ENCODE results near the gene PPM1F. TPM values are rescaled to one million over a fixed set of nuclear protein-coding genes. Genes with fewer than 3 reads are reported as not detected.

The PPM1F gene
- total RNA-seq, 2 experiments from 2014 or later = 21.7 to 21.9 TPM

DNA sequence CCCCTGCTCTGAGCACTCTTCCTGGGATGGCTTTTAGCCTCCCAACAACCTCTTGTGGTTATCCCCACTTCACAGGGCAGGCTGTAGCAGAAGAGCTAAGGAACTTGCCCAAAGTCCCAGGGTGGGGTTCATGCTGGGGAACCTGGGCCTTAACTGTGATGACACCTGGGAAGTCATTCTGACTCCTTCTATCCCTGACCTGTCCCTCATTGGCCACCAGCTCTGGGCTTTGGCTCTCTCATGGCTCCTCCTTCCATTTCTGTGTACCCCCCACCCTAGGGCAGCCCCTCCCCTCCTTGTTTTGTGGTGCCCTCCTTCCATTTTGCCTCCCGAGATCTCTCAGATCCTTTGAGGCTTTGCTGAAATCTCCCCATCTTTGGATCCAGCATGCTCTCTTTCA is 2.7 kb downstream of the PPM1F start:
- Mint-ChIP-seq H3K4me1 (ENCODE audit: low read depth) (peaks cover 10% of the 10 kb centered on the region), H3K27ac (no peak overlapping the region), H3K36me3 (peaks cover 2% of the 10 kb centered on the region), H3K4me3 (no peak overlapping the region), H3K27me3 (no peaks in the 10 kb centered on the region), H3K9me3 (no peaks in the 10 kb centered on the region)
- POLR2A ChIA-PET = no interaction called here
- intact Hi-C loops (cut with micrococcal nuclease) = loop anchor here (5.0 kb wide), 1 partner anchor 83 kb away; the partner anchor contains the start of gene MAPK1
- no peak for DNase-seq
- CTCF ChIA-PET = interaction anchor here (0.8 to 6.7 kb wide), 2 partner anchors 12 to 237 kb away, joined by 4 to 140 read pairs; no protein-coding TSS in a partner anchor

DNA sequence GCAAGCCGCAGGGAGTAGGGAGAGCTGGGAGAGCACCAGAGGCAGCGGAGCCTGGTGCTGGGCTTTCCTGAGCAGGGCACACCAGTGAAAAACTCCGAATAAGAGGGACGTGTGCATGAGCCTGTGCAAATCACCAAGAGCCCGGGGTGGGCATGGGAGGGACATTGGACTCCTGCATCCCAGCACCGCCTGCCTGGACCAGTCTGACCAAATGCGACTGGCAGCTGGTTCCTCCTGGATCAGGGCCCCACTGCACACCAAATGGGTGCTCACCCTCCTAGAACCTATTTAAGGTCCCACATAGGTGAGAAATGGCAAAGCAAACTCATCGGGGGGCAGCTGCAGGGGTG is 3.1 kb downstream of the PPM1F start:
- no peak overlapping the region for H3K27ac Mint-ChIP-seq
- DNase-seq = no peak
- intact Hi-C loops (cut with micrococcal nuclease) = no loop called here
- POLR2A ChIA-PET = no interaction called here
- H3K4me3 Mint-ChIP-seq = no peak overlapping the region
- H3K4me1 Mint-ChIP-seq (ENCODE audit: low read depth) = peaks cover 10% of the 10 kb centered on the region
- H3K36me3 Mint-ChIP-seq = peaks cover 2% of the 10 kb centered on the region
- no peaks in the 10 kb centered on the region for H3K27me3 Mint-ChIP-seq
- CTCF ChIA-PET = interaction anchor here (0.8 to 6.7 kb wide), 2 partner anchors 11 to 236 kb away, joined by 4 to 140 read pairs; no protein-coding TSS in a partner anchor
- no peaks in the 10 kb centered on the region for H3K9me3 Mint-ChIP-seq

DNA sequence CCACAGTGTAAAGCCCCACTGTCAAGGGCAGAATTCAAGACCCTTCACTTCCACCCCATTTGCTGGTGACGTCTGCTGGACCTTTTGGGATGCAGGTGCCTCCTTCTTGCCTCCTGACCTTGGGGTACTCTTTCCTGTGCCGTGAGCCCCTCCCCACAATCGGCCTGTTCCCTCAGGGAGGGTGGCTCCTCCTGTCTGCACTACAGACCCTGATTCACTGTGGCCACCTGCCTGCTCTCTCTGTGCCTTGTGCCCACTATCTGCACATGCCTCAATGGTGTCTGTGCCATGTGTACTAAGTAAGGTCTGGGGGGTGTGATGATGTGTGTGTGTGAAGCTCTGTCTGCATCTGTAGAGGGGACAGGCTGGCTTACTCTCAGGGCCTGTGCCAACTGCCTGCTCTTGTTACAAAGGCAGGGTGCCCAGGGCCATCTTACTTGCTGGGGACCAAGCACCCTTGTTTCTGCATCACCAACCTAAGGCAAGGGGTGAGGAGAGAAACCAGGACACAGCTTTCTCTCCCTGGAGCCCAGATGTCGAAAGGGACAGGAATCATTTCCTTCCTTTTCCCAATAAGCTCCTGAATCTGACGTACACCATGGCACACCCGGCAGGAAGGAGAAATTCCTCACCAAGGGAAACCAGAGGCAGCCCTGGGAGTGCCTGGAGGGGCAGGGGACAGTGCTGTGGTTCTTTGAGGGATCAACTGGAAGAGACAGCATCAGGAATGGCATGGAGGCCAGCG is 3.7 kb downstream of the PPM1F start:
- intact Hi-C loops (cut with micrococcal nuclease) = no loop called here

DNA sequence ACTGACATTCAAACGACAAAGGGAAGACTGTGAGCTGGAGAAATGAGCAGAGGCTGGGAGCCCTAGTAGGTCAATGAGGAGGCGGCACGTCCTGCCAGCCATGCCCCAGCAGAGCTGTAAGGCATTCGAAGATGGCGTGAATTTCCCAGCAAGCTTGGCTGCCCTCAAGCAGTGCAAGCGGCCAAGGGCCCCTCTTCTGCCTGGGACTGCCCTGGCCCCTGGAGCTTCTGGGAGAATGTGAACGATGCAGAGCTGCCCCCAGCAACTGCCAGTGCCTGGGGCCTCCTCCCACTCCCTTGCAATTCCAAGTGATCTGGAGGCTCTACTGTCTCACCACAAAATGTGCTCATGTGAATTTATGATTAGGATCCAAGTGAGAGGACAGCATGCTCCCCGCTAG is 4.3 kb downstream of the PPM1F start:
- H3K9me3 Mint-ChIP-seq = no peaks in the 10 kb centered on the region
- POLR2A ChIA-PET = no interaction called here
- H3K27ac Mint-ChIP-seq = no peak overlapping the region
- DNase-seq = no peak
- CTCF ChIA-PET = interaction anchor here (6.7 kb wide), 1 partner anchor 10 kb away, joined by 140 read pairs; no protein-coding TSS in a partner anchor
- intact Hi-C loops (cut with micrococcal nuclease) = no loop called here
- no peak overlapping the region for H3K4me3 Mint-ChIP-seq
- H3K36me3 Mint-ChIP-seq = peaks cover 5% of the 10 kb centered on the region
- H3K4me1 Mint-ChIP-seq (ENCODE audit: low read depth) = peaks cover 10% of the 10 kb centered on the region
- no peaks in the 10 kb centered on the region for H3K27me3 Mint-ChIP-seq

More for the DNA sequence above, 3.7 kb downstream of the PPM1F start:
- Mint-ChIP-seq H3K4me3 (no peak overlapping the region), H3K27ac (no peak overlapping the region), H3K27me3 (no peaks in the 10 kb centered on the region), H3K36me3 (peaks cover 4% of the 10 kb centered on the region), H3K4me1 (ENCODE audit: low read depth) (peaks cover 10% of the 10 kb centered on the region), H3K9me3 (no peaks in the 10 kb centered on the region)
- CTCF ChIA-PET = interaction anchor here (6.7 kb wide), 1 partner anchor 11 kb away, joined by 140 read pairs; no protein-coding TSS in a partner anchor
- POLR2A ChIA-PET = no interaction called here
- no peak for DNase-seq

DNA sequence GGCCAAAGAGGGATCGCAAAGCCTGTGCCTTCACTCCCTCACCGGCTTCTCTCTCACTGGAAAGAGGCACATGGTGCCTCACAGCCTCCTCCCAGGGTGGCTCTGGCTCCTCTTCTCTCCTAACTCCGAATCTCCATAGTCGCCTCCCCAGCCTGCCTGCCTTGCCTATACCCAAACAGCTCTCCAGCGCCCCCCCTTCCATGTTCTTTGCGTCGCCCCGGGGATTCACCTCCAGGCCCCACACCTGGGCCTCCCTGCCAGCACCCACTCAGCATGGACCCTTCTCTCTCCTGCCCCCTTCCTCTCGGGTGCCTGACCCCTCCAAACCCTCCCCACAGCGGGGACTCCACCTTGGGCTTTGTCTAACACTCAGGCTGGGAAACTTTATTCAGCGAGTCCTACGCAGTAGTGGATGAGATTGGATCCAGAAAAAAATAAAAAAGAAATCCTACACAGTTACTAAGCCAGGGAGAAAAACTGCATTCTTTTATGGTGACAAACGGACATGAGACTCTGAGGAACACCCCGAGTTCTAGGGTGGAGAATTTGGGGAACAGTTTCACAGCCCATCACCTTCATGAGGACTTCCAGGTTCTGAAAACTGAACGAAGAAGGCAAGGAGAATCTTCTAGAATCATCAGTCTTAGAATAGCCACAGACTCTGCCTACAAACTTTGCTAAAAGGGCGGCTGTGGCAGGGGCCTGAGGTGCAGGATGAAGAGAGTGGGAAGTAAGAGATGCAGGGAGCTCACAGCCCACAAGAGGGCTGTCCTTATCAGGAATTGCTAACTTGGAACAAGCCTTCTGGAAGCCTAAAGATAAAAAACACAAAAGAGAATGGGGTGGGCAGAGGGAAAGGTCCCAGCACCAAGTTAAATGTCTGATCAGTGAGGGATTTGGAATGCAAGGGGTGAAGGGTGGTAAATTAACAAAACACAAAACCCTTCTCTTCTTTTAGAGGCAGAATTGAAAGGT is 5.3 kb downstream of the PPM1F start:
- POLR2A ChIA-PET = no interaction called here
- Mint-ChIP-seq H3K27ac (no peak overlapping the region), H3K27me3 (no peaks in the 10 kb centered on the region), H3K36me3 (peaks cover 5% of the 10 kb centered on the region), H3K4me3 (no peak overlapping the region), H3K4me1 (ENCODE audit: low read depth) (peaks cover 17% of the 10 kb centered on the region), H3K9me3 (no peaks in the 10 kb centered on the region)
- intact Hi-C loops (cut with micrococcal nuclease) = no loop called here
- CTCF ChIA-PET = no interaction called here
- DNase-seq = no peak

DNA sequence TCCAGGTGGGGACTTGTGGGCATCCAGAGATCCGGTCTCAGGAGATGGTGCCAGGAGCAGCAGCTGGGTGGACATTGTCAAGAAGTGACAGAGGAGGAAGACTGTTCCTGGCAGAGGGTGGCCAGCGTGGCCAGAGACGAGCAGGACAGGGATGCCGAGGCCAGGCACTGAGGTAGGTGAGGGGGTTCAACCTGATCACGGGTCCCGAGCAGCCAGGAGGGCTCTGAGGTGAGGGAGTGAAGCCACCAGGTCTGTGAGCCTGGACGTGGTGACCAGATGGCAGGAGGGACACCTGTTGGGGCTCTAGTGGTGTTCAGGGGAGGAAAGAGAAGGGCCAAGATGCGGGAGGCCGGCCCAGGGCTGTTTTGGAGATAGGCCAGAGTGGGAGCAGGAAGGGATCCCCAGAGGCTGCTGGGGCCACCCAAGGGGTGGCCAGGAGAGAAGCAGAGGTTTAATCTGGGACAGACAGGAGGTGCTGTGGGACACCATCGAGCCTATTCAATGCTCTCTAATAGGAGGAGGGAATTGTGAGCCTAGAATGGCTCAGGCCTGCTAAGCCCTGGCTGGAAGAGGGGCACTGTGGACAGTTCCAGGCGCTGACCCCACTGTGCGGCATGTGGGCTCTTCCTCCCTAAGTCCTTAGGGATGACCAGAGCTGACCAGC is 6.3 kb downstream of the PPM1F start:
- no peaks in the 10 kb centered on the region for H3K9me3 Mint-ChIP-seq
- H3K36me3 Mint-ChIP-seq = peaks cover 5% of the 10 kb centered on the region
- DNase-seq = no peak
- ChIA-PET POLR2A (no interaction called here), CTCF (no interaction called here)
- peaks cover 19% of the 10 kb centered on the region for H3K4me1 Mint-ChIP-seq (ENCODE audit: low read depth)
- H3K27me3 Mint-ChIP-seq = no peaks in the 10 kb centered on the region
- no peak overlapping the region for H3K4me3 Mint-ChIP-seq
- no peak overlapping the region for H3K27ac Mint-ChIP-seq
- intact Hi-C loops (cut with micrococcal nuclease) = no loop called here

DNA sequence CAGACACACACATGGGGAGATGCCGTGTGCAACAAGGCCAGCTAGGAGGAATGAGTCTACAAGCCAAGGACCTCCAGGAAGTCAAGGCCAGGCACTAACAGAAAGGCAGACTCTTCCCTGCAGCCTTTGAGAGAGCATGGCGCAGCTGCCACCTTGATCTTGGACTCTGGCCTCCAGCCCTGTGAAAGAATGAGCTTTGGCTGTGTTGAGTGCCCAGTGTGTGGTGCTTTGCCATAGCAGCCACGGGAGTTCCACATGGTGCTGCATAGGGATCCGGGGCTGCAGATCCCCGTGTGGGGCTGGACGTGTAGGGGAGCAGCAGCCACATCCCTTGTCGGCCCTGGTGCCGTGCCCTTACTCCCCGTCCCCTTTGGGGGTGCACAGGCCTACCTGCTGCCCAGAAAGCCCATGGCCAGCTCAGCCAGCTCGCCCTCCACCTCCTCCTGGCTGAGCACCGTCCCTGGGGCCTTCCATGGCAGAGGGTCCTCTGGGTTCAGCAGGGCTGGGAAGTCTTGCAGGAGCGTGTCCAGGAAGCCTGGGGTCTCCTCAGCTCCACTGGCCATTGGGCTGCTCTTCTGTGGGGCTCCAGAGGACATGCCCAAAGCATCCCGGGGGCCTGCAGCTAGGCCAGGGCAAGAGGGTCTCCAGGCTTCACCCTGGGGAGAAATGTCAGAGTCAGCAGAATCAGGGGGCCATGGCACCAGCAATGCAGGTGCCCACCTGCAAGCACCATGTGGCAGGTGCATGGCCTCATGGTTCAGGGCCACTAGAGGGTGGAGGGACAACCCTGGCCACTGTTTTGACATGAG is 7.0 kb downstream of the PPM1F start:
- Mint-ChIP-seq H3K4me1 (ENCODE audit: low read depth) (peaks cover 20% of the 10 kb centered on the region), H3K4me3 (no peak overlapping the region), H3K27ac (no peak overlapping the region), H3K36me3 (peaks cover 3% of the 10 kb centered on the region), H3K27me3 (no peaks in the 10 kb centered on the region), H3K9me3 (no peaks in the 10 kb centered on the region)
- CTCF ChIA-PET = no interaction called here
- DNase-seq = no peak
- intact Hi-C loops (cut with micrococcal nuclease) = no loop called here
- POLR2A ChIA-PET = no interaction called here

DNA sequence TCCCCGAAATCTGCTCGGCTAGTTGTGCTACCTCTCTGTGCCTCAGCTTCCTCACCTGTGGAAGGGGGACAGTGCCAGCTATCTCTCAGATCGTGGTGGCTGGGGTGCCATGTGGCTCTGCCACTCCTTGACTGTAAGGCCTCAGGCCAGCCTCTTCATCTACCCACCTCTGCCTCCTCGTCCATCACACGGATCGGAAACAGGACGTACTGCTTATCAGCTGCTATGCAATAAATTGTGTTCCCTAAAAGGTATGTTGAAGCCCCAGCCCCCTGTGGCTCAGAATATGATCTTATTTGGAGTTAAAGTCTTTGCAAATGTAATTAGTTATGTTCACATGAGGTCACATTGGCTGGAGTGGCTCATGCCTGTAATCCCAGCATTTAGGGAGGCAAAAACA is 7.8 kb downstream of the PPM1F start:
- DNase-seq = no peak
- H3K4me1 Mint-ChIP-seq (ENCODE audit: low read depth) = peaks cover 20% of the 10 kb centered on the region
- H3K9me3 Mint-ChIP-seq = no peaks in the 10 kb centered on the region
- CTCF ChIA-PET = interaction anchor here (1.1 kb wide), 1 partner anchor 8 kb away, joined by 6 read pairs; the partner anchor contains the start of gene PPM1F
- H3K27ac Mint-ChIP-seq = no peak overlapping the region
- POLR2A ChIA-PET = no interaction called here
- H3K27me3 Mint-ChIP-seq = no peaks in the 10 kb centered on the region
- intact Hi-C loops (cut with micrococcal nuclease) = no loop called here
- peaks cover 3% of the 10 kb centered on the region for H3K36me3 Mint-ChIP-seq
- no peak overlapping the region for H3K4me3 Mint-ChIP-seq

DNA sequence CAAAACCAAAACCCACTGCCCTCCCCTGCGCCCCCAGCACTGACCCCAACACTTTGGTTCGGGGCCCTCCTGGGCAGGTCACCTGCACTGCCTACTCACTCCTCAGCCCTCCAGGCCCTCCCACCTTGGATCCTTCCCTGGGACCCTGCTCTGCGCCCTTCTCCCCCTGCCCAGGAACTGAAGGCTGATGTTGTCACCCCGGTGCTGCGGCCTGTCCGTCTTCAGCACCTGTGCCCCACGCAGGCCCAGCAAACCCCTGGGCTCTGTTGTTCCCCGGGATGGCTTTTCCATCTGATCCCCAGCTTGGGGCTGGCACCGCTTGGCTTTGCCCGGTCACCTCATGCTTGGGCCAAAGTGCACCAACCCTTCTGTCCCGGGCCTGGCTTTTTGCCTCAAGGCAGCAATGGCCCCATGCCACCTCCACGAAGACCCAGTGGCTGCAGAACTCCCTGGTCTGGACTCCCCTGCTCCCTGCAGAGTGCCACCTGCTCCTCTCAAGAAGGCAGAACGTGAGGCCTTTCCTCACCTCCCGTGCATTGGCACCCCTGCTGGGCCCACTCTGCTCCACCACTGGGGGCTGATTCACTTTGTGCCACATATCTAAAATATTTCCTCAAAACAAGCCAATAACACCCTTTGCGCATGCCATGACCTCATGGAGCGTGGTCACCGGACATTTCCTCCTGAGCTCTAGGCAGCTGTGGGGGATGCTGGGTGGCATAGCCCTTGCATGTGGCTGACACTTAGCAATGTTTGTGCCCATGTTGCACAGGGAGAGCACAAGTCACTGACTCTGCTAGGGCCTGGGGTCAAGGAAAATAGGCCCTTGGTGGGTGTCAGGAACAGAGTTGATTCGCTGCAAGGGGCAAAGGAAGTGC is 8.8 kb downstream of the PPM1F start:
- Mint-ChIP-seq H3K27me3 (no peaks in the 10 kb centered on the region), H3K27ac (no peak overlapping the region), H3K36me3 (peaks cover 3% of the 10 kb centered on the region), H3K9me3 (no peaks in the 10 kb centered on the region), H3K4me3 (no peak overlapping the region), H3K4me1 (ENCODE audit: low read depth) (peaks cover 20% of the 10 kb centered on the region)
- ChIA-PET CTCF (interaction anchor here (1.1 kb wide), 1 partner anchor 9 kb away, joined by 6 read pairs; the partner anchor contains the start of gene PPM1F), POLR2A (no interaction called here)
- no peak for DNase-seq
- intact Hi-C loops (cut with micrococcal nuclease) = no loop called here

DNA sequence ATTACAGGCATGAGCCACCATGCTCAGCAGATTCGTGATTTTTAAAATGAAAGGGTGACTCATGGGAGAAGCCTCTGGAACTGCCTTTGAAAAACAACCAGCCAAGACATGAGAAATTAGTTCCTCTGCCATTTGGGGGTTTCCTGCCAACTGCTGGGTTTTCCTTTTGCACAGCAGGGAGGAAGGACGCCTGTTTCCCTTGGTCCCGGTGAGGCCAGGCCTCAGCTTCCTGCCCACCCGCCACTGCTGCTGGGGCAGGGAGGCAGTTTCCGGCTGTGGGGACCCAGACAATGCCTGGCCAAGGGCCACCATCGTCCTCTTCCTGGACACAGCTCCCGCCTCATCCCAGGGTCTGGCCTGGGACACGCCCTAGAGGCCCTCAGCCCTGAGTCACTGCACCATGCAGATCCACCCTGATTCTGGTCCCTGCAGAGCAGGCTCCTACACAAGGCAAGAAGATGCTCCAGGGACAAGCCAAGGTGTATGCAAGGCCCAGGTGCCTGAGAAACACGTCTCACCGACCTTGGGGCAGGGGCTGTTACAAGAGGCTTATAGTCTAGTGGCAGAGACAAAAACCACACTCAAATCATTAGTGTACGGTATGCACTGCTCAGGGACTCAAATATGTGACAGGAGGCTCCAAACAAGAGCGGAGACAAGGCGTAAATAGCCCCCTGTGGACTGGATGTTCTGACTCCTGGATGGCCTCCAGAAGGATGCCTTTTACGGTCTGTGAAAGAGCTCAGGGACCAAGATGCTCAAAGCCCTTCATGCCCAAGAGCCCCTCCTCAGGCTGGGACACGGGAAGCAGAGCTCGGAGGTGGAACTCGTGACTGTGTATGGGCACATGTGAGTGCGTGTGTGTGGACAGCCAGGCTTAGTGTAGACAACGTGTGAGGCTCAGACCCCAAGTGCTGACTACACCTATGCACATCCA is 10.0 kb downstream of the PPM1F start:
- Mint-ChIP-seq H3K36me3 (peaks cover 3% of the 10 kb centered on the region), H3K27me3 (no peaks in the 10 kb centered on the region), H3K9me3 (no peaks in the 10 kb centered on the region), H3K27ac (peak overlapping the region; percentile 67), H3K4me1 (ENCODE audit: low read depth) (peaks cover 31% of the 10 kb centered on the region), H3K4me3 (no peak overlapping the region)
- intact Hi-C loops (cut with micrococcal nuclease) = no loop called here
- POLR2A ChIA-PET = interaction anchor here (0.7 to 1.0 kb wide), 2 partner anchors 9 to 16 kb away, joined by 3 read pairs; no protein-coding TSS in a partner anchor
- peak; percentile 57 for DNase-seq
- CTCF ChIA-PET = interaction anchor here (10.3 kb wide), 1 partner anchor 9 kb away, joined by 140 read pairs; the partner anchor contains the start of gene PPM1F
